Ishikawa (cell line): ENCODE measurements around the gene SRRM2.

Experiments
- CEBPB ChIP-seq: IDR thresholded peaks from 2 replicates; pipeline ENCODE4 v1.6.1; 2012
- CREB1 ChIP-seq: IDR thresholded peaks from 2 replicates; pipeline ENCODE4 v1.6.1; 2012; ENCODE audit warnings: low read depth
- EGR1 ChIP-seq: IDR thresholded peaks from 2 replicates; pipeline ENCODE4 v1.6.1; 2012
- EP300 ChIP-seq: IDR thresholded peaks from 2 replicates; pipeline ENCODE4 v1.6.1; 2012; ENCODE audit warnings: borderline replicate concordance
- FOXM1 ChIP-seq: IDR thresholded peaks from 2 replicates; pipeline ENCODE4 v1.6.1; 2012; ENCODE audit warnings: low read depth, borderline replicate concordance
- NFIC ChIP-seq: IDR thresholded peaks from 2 replicates; pipeline ENCODE4 v1.6.1; 2012
- RAD21 ChIP-seq: IDR thresholded peaks from 2 replicates; pipeline ENCODE4 v1.6.1; 2012; ENCODE audit warnings: low read depth
- TAF1 ChIP-seq: IDR thresholded peaks from 2 replicates; pipeline ENCODE4 v1.6.1; 2012; ENCODE audit warnings: low read depth, mild to moderate bottlenecking
- TCF12 ChIP-seq: IDR thresholded peaks from 2 replicates; pipeline ENCODE4 v1.6.1; 2012; ENCODE audit warnings: low read depth
- TEAD4 ChIP-seq: IDR thresholded peaks from 2 replicates; pipeline ENCODE4 v1.6.1; 2012
- ZBTB7A ChIP-seq: IDR thresholded peaks from 2 replicates; pipeline ENCODE4 v1.6.1; 2012; ENCODE audit warnings: low read depth
- TF ChIP-seq, protein P1 (sequence below): IDR thresholded peaks from 2 replicates; pipeline ENCODE4 v1.6.1; 2012
- TF ChIP-seq, protein P2 (sequence below): IDR thresholded peaks from 2 replicates; pipeline ENCODE4 v1.6.1; 2012; ENCODE audit warnings: low read depth, mild to moderate bottlenecking

SRRM2 gene

DNA sequence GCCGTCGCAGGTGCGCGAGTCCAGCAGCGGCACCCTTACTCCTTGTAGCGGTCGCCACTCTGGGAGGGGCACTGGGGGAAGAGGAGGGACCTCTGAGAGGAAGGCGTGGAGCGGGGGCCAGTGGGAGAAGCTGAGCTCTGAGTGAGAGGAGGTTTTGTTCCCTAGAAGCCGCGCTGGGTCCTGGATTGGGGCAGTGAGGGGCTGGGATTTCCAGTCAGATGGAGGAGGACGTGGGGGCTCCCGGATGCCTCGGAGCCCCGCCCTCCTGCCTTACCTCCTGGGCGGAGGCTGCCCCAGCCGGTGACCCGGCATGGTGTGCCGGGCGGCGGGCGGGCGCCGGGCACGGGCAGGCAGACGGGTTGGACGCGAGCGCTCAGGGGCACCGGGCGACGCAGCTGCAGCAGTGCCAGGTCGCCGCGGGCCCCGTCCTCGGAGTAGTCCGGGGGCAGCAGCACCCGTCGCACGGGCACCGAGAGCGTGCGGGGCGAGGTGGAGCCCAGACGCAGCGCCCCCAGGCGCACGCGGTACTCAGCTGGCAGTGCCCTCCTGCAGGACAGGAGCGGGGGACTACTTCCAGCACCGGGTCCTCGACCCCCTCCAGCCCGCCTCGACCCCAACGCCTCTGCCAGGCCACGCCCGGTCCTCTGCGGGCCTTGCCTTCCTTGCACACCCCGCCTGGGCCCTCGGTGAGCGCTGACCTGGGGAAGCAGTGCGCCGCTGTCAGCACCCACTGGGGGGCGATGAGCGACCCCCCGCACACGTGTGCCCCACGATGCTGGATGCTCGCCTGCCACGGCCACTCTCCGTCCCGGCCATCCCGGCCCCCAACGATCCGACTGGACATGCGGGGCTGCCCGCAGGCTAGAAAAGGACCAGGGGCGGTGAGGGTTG lies 32.9 kb downstream of the SRRM2 start:
- TF ChIP-seq, protein P1, sequence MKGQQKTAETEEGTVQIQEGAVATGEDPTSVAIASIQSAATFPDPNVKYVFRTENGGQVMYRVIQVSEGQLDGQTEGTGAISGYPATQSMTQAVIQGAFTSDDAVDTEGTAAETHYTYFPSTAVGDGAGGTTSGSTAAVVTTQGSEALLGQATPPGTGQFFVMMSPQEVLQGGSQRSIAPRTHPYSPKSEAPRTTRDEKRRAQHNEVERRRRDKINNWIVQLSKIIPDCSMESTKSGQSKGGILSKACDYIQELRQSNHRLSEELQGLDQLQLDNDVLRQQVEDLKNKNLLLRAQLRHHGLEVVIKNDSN: no peak
- TF ChIP-seq CEBPB: no peak
- no peak for TF ChIP-seq TAF1
- no peak for TF ChIP-seq EP300
- TF ChIP-seq, protein P2, sequence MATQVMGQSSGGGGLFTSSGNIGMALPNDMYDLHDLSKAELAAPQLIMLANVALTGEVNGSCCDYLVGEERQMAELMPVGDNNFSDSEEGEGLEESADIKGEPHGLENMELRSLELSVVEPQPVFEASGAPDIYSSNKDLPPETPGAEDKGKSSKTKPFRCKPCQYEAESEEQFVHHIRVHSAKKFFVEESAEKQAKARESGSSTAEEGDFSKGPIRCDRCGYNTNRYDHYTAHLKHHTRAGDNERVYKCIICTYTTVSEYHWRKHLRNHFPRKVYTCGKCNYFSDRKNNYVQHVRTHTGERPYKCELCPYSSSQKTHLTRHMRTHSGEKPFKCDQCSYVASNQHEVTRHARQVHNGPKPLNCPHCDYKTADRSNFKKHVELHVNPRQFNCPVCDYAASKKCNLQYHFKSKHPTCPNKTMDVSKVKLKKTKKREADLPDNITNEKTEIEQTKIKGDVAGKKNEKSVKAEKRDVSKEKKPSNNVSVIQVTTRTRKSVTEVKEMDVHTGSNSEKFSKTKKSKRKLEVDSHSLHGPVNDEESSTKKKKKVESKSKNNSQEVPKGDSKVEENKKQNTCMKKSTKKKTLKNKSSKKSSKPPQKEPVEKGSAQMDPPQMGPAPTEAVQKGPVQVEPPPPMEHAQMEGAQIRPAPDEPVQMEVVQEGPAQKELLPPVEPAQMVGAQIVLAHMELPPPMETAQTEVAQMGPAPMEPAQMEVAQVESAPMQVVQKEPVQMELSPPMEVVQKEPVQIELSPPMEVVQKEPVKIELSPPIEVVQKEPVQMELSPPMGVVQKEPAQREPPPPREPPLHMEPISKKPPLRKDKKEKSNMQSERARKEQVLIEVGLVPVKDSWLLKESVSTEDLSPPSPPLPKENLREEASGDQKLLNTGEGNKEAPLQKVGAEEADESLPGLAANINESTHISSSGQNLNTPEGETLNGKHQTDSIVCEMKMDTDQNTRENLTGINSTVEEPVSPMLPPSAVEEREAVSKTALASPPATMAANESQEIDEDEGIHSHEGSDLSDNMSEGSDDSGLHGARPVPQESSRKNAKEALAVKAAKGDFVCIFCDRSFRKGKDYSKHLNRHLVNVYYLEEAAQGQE: no peak
- TF ChIP-seq CREB1: no peak
- TF ChIP-seq RAD21: no peak

DNA sequence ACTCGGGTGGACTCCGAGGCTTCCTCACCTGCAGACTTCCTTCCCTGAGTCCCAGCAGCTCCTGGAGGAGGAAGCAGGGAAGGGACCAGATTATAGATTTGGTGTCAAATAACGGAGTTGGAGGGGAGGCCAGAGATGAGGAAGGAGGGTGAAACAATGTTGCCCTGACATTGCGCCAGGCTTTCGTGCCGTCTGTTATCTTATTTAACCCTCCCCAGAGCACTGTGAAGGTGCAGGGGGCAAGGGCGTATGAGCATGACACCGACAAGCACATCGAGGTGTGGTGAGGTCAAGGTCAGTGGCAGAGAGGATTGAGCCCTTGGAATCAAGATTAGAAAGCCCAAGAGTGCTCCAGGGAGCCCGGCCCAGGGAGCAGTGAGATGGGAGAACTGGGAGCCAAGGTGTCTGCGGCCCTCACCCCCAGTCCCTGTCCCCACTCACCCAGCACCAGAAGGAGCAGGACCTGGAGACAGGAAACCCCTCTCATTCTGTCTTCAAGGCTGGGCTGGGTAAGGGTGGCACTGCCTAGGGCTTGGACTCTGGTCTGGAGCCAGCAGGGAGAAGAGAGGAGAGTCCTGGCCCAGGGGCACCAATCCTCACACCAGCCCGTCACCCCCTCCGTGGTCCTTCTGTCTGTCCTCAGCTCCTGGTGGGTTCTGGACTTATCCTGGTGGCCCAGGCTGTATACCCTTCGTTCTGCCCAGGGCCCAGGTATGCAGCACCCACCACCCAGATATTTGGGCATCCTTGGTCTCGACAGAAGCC lies 33.8 kb downstream of the SRRM2 start:
- TF ChIP-seq EP300: no peak
- TF ChIP-seq, protein P2: no peak
- TF ChIP-seq, protein P1: no peak
- no peak for TF ChIP-seq FOXM1
- TF ChIP-seq RAD21: no peak

DNA sequence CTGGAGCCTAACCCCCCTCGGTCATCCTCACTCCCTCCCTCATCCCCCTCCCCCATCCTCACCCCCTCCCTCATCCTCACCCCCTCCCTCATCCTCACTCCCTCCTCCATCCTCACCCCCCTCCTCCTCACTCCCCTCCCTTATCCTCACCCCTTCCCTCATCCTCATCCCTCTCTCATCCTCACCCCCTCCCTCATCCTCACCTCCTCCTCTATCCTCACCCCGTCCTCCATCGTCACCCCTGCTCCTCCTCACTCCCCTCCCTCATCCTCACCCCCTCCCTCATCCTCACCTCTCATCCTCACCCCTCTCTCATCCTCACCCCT lies 34.4 kb downstream of the SRRM2 start:
- TF ChIP-seq CEBPB (no peak), FOXM1 (no peak), NFIC (no peak), EP300 (no peak), TAF1 (no peak)

DNA sequence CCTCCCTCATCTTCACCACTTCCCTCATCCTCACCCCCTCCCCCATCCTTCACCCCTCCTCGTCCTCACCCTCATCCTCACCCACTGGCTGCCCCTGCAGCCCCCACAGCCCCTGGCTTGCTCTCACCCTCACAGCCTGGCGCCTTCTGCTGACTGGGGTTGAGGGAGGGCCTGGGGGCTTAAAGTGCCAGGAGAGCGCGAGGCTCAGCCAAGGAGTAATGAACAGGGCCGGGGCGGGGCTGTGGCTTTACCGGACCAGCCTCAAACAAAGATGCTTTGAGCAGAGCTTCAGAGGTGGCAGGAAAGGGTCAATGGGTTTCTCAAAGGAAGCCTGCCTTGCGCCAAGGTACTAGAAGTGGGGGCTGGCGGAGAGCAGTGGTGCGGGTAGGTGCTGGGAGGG lies 35.0 kb downstream of the SRRM2 start, which contains the start of gene PRSS33:
Gene PRSS33 (minus strand): TSS at position 155 of the 400 bp plus-strand sequence. CDS start 1,013 bp downstream, outside the sequence.
- TF ChIP-seq NFIC: no peak
- TF ChIP-seq, protein P2: no peak
- TF ChIP-seq EGR1: no peak
- TF ChIP-seq ZBTB7A: no peak

DNA sequence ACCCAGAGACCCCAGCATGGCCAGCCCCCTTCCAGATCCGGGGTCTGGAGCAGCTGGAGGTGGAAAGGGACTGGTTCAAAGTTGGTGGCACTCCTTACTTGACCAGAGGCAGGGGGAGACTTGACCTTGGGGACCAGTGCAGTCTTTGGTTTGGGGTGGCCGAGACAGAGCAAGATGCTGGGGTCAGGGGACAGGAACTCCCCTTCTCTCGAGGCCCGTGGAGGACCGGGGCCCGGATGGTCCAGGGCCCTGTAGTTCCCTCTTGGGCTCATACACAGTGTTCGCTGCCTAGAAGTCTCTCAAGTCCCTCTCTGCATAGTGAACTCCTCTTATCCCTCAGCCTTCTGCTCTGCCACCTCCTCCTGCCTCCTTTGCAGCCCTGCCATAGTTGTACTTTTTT lies 35.5 kb downstream of the SRRM2 start:
- TF ChIP-seq, protein P2: no peak
- TF ChIP-seq NFIC (no peak), TEAD4 (no peak), ZBTB7A (no peak), EP300 (no peak), FOXM1 (no peak), CEBPB (no peak), TAF1 (no peak), TCF12 (no peak), EGR1 (no peak)
- TF ChIP-seq, protein P1: no peak
